IMR-90 (cell line): ENCODE measurements around the gene IGDCC3. TPM values are rescaled to one million over a fixed set of nuclear protein-coding genes. Genes with fewer than 3 reads are reported as not detected.

Experiments used
- ATAC-seq: fragments of 200-7000 bp; cut with Tn5 transposase; 2 replicates; pipeline ENCODE4 v1.9.1; 2020; ENCODE audit warnings: low read depth, mild to moderate bottlenecking, moderate library complexity
- BruUV-seq: library from RNA; stranded (reverse); fragments of 400-500 nt; replicated peaks from 2 replicates; lab custom pipeline; 2021; lab: Mats Ljungman, UMichigan
- CTCF ChIA-PET: fragments of 300-600 bp; formaldehyde crosslinking; extraction: SDS; loops from one replicate; lab custom pipeline; 2021; ENCODE audit warnings: antibody characterized with exemption; lab: Yijun Ruan, JAX
- POLR2A ChIA-PET: fragments of 300-600 bp; sonication (Branson Sonifier 250); formaldehyde crosslinking; loops from one replicate; lab custom pipeline; 2022; ENCODE audit warnings: antibody characterized with exemption; ENCODE audit not compliant: unreplicated experiment; lab: Charles Lee
- DNase-seq: peaks from one replicate; pipeline ENCODE4 v3.0.0; 2013
- H2AFZ ChIP-seq: replicated peaks from 2 replicates; pipeline ENCODE3; 2013; ENCODE audit warnings: low read length, mild to moderate bottlenecking; ENCODE audit not compliant: poor library complexity
- H2AK5ac ChIP-seq: 2 replicates; pipeline ENCODE4 v1.6.1; 2013; ENCODE audit warnings: low read depth, low read length, inconsistent platforms
- H2AK9ac ChIP-seq: replicated peaks from 2 replicates; pipeline ENCODE3; 2013; ENCODE audit warnings: mild to moderate bottlenecking, low read depth, low read length, moderate library complexity; ENCODE audit not compliant: poor library complexity
- H2BK120ac ChIP-seq: 2 replicates; pipeline ENCODE4 v1.6.1; 2013; ENCODE audit warnings: low read depth, low read length, inconsistent platforms
- H2BK15ac ChIP-seq: 3 replicates; pipeline ENCODE4 v1.6.1; 2013; ENCODE audit warnings: low read depth, low read length, inconsistent platforms
- H2BK20ac ChIP-seq: 2 replicates; pipeline ENCODE4 v1.6.1; 2013; ENCODE audit warnings: low read depth, mild to moderate bottlenecking, inconsistent platforms, low read length, moderate library complexity
- H2BK5ac ChIP-seq: 2 replicates; pipeline ENCODE4 v1.6.1; 2013; ENCODE audit warnings: mild to moderate bottlenecking, low read depth, low read length, inconsistent platforms; ENCODE audit not compliant: poor library complexity, severe bottlenecking
- H3K14ac ChIP-seq: replicated peaks from 2 replicates; pipeline ENCODE4 v1.6.1; 2013; ENCODE audit warnings: low read depth, low read length, inconsistent platforms
- H3K18ac ChIP-seq: 2 replicates; pipeline ENCODE4 v1.6.1; 2013; ENCODE audit warnings: low read depth, low read length, control low read depth
- H3K23ac ChIP-seq: 2 replicates; pipeline ENCODE4 v1.6.1; 2013; ENCODE audit warnings: low read depth, low read length, inconsistent platforms
- H3K27ac ChIP-seq: 2 replicates; pipeline ENCODE4 v1.5.1; 2013; ENCODE audit warnings: mild to moderate bottlenecking, control low read depth, low read length; ENCODE audit not compliant: insufficient read depth
- H3K27me3 ChIP-seq: 2 replicates; pipeline ENCODE4 v1.6.1; 2013; ENCODE audit warnings: low read length; ENCODE audit not compliant: control insufficient read depth, insufficient read depth
- H3K36me3 ChIP-seq: 2 replicates; pipeline ENCODE4 v1.6.1; 2013; ENCODE audit warnings: low read length, mixed read lengths; ENCODE audit not compliant: control insufficient read depth, insufficient read depth
- H3K4ac ChIP-seq: 2 replicates; pipeline ENCODE4 v1.6.1; 2013; ENCODE audit warnings: low read depth, low read length, inconsistent platforms
- H3K4me1 ChIP-seq: 2 replicates; pipeline ENCODE4 v1.6.1; 2013; ENCODE audit warnings: low read length, mixed read lengths; ENCODE audit not compliant: control insufficient read depth, insufficient read depth
- H3K4me2 ChIP-seq: 2 replicates; pipeline ENCODE4 v1.6.1; 2013; ENCODE audit warnings: low read depth, mild to moderate bottlenecking, control low read depth, low read length, moderate library complexity
- H3K4me3 ChIP-seq: 2 replicates; pipeline ENCODE4 v1.5.1; 2013; ENCODE audit warnings: low read depth, mild to moderate bottlenecking, control low read depth, low read length, moderate library complexity; ENCODE audit not compliant: insufficient read depth
- H3K56ac ChIP-seq: 2 replicates; pipeline ENCODE4 v1.6.1; 2013; ENCODE audit warnings: low read length, inconsistent platforms; ENCODE audit not compliant: insufficient read depth; ENCODE audit errors: extremely low read depth
- H3K79me1 ChIP-seq, 2 experiments: 2 replicates each; pipeline ENCODE4 v1.6.1; 2013; ENCODE audit warnings: low read length in 2 of 2, inconsistent platforms in 1 of 2, low read depth in 1 of 2
- H3K9ac ChIP-seq: 2 replicates; pipeline ENCODE4 v1.6.1; 2013; ENCODE audit warnings: low read depth, low read length, control low read depth
- H3K9me1 ChIP-seq: 2 replicates; pipeline ENCODE4 v1.6.1; 2013; ENCODE audit warnings: low read length, inconsistent platforms; ENCODE audit not compliant: insufficient read depth
- H3K9me3 ChIP-seq: 2 replicates; pipeline ENCODE4 v1.6.1; 2013; ENCODE audit warnings: low read length; ENCODE audit not compliant: control insufficient read depth, insufficient read depth
- H4K20me1 ChIP-seq: 2 replicates; pipeline ENCODE4 v1.6.1; 2013; ENCODE audit warnings: low read length, inconsistent platforms; ENCODE audit not compliant: insufficient read depth
- H4K5ac ChIP-seq: 2 replicates; pipeline ENCODE4 v1.6.1; 2013; ENCODE audit warnings: mild to moderate bottlenecking, low read depth, low read length, control low read depth
- H4K8ac ChIP-seq, 2 experiments: 2 replicates each; pipeline ENCODE4 v1.6.1; 2013; ENCODE audit warnings: low read depth in 2 of 2, low read length in 2 of 2, control low read depth in 1 of 2, inconsistent platforms in 1 of 2
- H4K91ac ChIP-seq: 2 replicates; pipeline ENCODE4 v1.6.1; 2013; ENCODE audit warnings: low read depth, low read length, inconsistent platforms; ENCODE audit not compliant: insufficient read depth
- BHLHE40 ChIP-seq: fragments of 150-350 bp; IDR thresholded peaks from 2 replicates; pipeline ENCODE4 v1.6.1; 2016; ENCODE audit warnings: mild to moderate bottlenecking, low read depth, low read length
- CEBPB ChIP-seq: IDR thresholded peaks from 2 replicates; pipeline ENCODE4 v1.6.1; 2012; ENCODE audit warnings: low read depth, low read length, improper control_type of control experiment
- CHD1 ChIP-seq: IDR thresholded peaks from 2 replicates; pipeline ENCODE4 v1.6.1; 2012; ENCODE audit warnings: low read depth, low read length, improper control_type of control experiment
- CTCF ChIP-seq: conservative IDR thresholded peaks from 2 replicates; pipeline ENCODE4 v1.5.1; 2012; ENCODE audit warnings: mild to moderate bottlenecking, low read depth, low read length, improper control_type of control experiment
- ELK1 ChIP-seq: fragments of 150-350 bp; IDR thresholded peaks from 2 replicates; pipeline ENCODE4 v1.6.1; 2016; ENCODE audit warnings: low read depth, mild to moderate bottlenecking, low read length, moderate library complexity, borderline replicate concordance
- FOS ChIP-seq: fragments of 150-350 bp; IDR thresholded peaks from 2 replicates; pipeline ENCODE4 v1.6.1; 2016; ENCODE audit warnings: low read depth, low read length
- MAFK ChIP-seq: IDR thresholded peaks from 2 replicates; pipeline ENCODE4 v1.6.1; 2012; ENCODE audit warnings: low read depth, low read length, improper control_type of control experiment
- MAZ ChIP-seq: IDR thresholded peaks from 2 replicates; pipeline ENCODE4 v1.6.1; 2012; ENCODE audit warnings: low read depth, mild to moderate bottlenecking, low read length, improper control_type of control experiment, moderate library complexity, borderline replicate concordance
- MXI1 ChIP-seq: IDR thresholded peaks from 2 replicates; pipeline ENCODE4 v1.6.1; 2012; ENCODE audit warnings: low read depth, mild to moderate bottlenecking, low read length, moderate library complexity, borderline replicate concordance
- NFE2L2 ChIP-seq: fragments of 150-350 bp; IDR thresholded peaks from 2 replicates; pipeline ENCODE4 v1.6.1; 2016; ENCODE audit warnings: low read depth, mild to moderate bottlenecking, low read length
- POLR2A ChIP-seq: IDR thresholded peaks from 2 replicates; pipeline ENCODE4 v1.6.1; 2012; ENCODE audit warnings: mild to moderate bottlenecking, low read depth, low read length
- RAD21 ChIP-seq: IDR thresholded peaks from 2 replicates; pipeline ENCODE4 v1.6.1; 2012; ENCODE audit warnings: low read length, improper control_type of control experiment
- RCOR1 ChIP-seq: IDR thresholded peaks from 2 replicates; pipeline ENCODE4 v1.6.1; 2012; ENCODE audit warnings: mild to moderate bottlenecking, low read length, improper control_type of control experiment; ENCODE audit not compliant: insufficient replicate concordance
- RFX5 ChIP-seq: IDR thresholded peaks from 2 replicates; pipeline ENCODE4 v1.8.0; 2012; ENCODE audit warnings: low read depth, mild to moderate bottlenecking, low read length, moderate library complexity
- SMC3 ChIP-seq: fragments of 150-350 bp; IDR thresholded peaks from 2 replicates; pipeline ENCODE4 v1.6.1; 2016; ENCODE audit warnings: low read depth, mild to moderate bottlenecking, antibody characterized with exemption, low read length, moderate library complexity
- USF2 ChIP-seq: fragments of 150-350 bp; IDR thresholded peaks from 2 replicates; pipeline ENCODE4 v1.6.1; 2017; ENCODE audit warnings: mild to moderate bottlenecking, antibody characterized with exemption, low read length, low read depth
- WGBS, 2 experiments: methylation state at CpG; one replicate each; pipeline versions ENCODE4 v1.1.5 to v1.1.7; 2013; ENCODE audit warnings: missing lambda C conversion rate in 2 of 2; ENCODE audit not compliant: insufficient read length in 1 of 2; ENCODE audit errors: extremely low coverage in 2 of 2; 5-methylcytosine and 5-hydroxymethylcytosine counted together
- dilution Hi-C: fragments of 300-500 bp; cut with HindIII; formaldehyde crosslinking; loops from one replicate; pipeline ENCODE4 v1.14.3; 2018; ENCODE audit warnings: low sequenced_read_pairs; ENCODE audit not compliant: unreplicated experiment
- in situ Hi-C: fragments of 300-500 bp; cut with MboI; formaldehyde crosslinking; loops from 3 replicates; pipeline ENCODE4 v1.14.3; 2019; ENCODE audit warnings: low sequenced_read_pairs, inconsistent platforms, mixed read lengths
- intact Hi-C: fragments of 100-400 bp; cut with micrococcal nuclease; formaldehyde crosslinking; loops from 2 replicates; pipeline ENCODE4 v1.10.0; 2022
- polyA plus RNA-seq, 3 experiments: library from polyadenylated mRNA; depleted of rRNA; stranded (reverse); fragments of >200 nt; gene quantifications; 2 replicates each; pipeline ENCODE4 v1.2.3, GENCODE V29; 2012; ENCODE audit warnings: low replicate concordance in 1 of 3
- total RNA-seq: library from RNA; depleted of rRNA; stranded (reverse); fragments of >200 nt; gene quantifications from 2 replicates; pipeline ENCODE4 v1.2.3, GENCODE V29; 2012

Gene IGDCC3
- total and polyA plus RNA-seq, 2 of the 4 experiments (the other 2 are of a cell fraction): 0.18 to 0.19 TPM

GRCh38 chr15:65413760-65414144 lies 36.0 kb upstream of the IGDCC3 start:
- H3K4me3 ChIP-seq: no peak overlapping the region
- no peak overlapping the region for H2BK5ac ChIP-seq
- no peak overlapping the region for H3K9ac ChIP-seq
- H3K14ac ChIP-seq: no peak overlapping the region
- H2AK9ac ChIP-seq: no peak overlapping the region
- no peak overlapping the region for H4K5ac ChIP-seq
- no peak overlapping the region for H3K56ac ChIP-seq
- no TSS peak for BruUV-seq
- H2AK5ac ChIP-seq: no peak overlapping the region
- no peak overlapping the region for H4K91ac ChIP-seq
- H2BK120ac ChIP-seq: no peak overlapping the region
- H3K4me2 ChIP-seq: no peak overlapping the region
- no peak overlapping the region for H2BK20ac ChIP-seq
- peaks cover 16% of the 10 kb centered on the region for H3K4me1 ChIP-seq
- peaks cover 9% of the 10 kb centered on the region for H3K9me1 ChIP-seq
- POLR2A ChIA-PET: no interaction called here
- H3K27ac ChIP-seq: no peak overlapping the region
- no peaks in the 10 kb centered on the region for H3K9me3 ChIP-seq
- in situ Hi-C loops (no loop called here), intact Hi-C loops (no loop called here), dilution Hi-C loops (no loop called here)
- 0 out of 4 replicates have a peak overlapping the region, but pooled peaks of 1 of the 2 experiments have one; percentile 17 for H4K8ac ChIP-seq
- TF ChIP-seq USF2: no peak
- TF ChIP-seq ELK1: no peak
- no peak for TF ChIP-seq CHD1
- TF ChIP-seq RAD21: no peak
- TF ChIP-seq RCOR1: no peak
- TF ChIP-seq FOS: no peak
- TF ChIP-seq MXI1: no peak
- no peak for TF ChIP-seq CTCF
- TF ChIP-seq MAZ: no peak
- no peak for TF ChIP-seq NFE2L2
- no peak for TF ChIP-seq MAFK
- TF ChIP-seq BHLHE40: no peak
- no peak for TF ChIP-seq RFX5
- TF ChIP-seq POLR2A: no peak
- TF ChIP-seq CEBPB: no peak
- TF ChIP-seq SMC3: no peak
- CTCF ChIA-PET: interaction anchor here (1.1 kb wide), 1 partner anchor 9 kb away, joined by 3 read pairs; the partner anchor contains the start of gene IGDCC4
- H3K18ac ChIP-seq: no peak overlapping the region
- no peak overlapping the region for H3K4ac ChIP-seq
- no peak overlapping the region for H2AFZ ChIP-seq
- ATAC-seq (no peak), DNase-seq (no peak)
- 0 out of 2 replicates have a peak overlapping the region, but pooled peaks have one; percentile 12 for H3K23ac ChIP-seq
- no peak overlapping the region for H2BK15ac ChIP-seq
- H3K27me3 ChIP-seq: peaks cover 2% of the 10 kb centered on the region; the same call in 1 of the 2 replicates
- peaks cover 0 to 11% of the 10 kb centered on the region in 2 experiments; a peak in 1 of 4 replicates for H3K79me1 ChIP-seq
- no peaks in the 10 kb centered on the region for H3K36me3 ChIP-seq
- 85% methylated on average over 4 of the region's 6 CpGs; no CpG with 5 or more reads in 1 of the 2 experiments for WGBS, 2 experiments
- no peaks in the 10 kb centered on the region for H4K20me1 ChIP-seq
